Anterior cingulate cortex (tissue), 58 donors: ENCODE measurements around the gene CDHR3.
"Not testable (repeated sequence)": the region's sequence is repeated elsewhere in the genome, so short reads cannot be mapped to it uniquely, and the experiment has no call there.

Source experiments
- DNase-seq, 58 donors: peaks; one replicate each; lab custom pipeline; 2025; lab: John Stamatoyannopoulos, UW

CDHR3 gene

GRCh38 chr7:105963038-105963667, at the start of gene CDHR3:
Gene CDHR3 (plus strand): TSS chr7:105963264. CDS start chr7:105963319, 55 bp downstream.
- no peak for DNase-seq

- no peak for DNase-seq
These were observed 49.1 kb upstream of the CDHR3 start for GRCh38 chr7:105913947-105914346.

- no peak for DNase-seq
These were observed 46.5 kb upstream of the CDHR3 start for GRCh38 chr7:105916603-105917002.

- no peak for DNase-seq
These were observed 45.4 kb upstream of the CDHR3 start for GRCh38 chr7:105917659-105918058.

- DNase-seq, result no peak
These were observed 42.3 kb upstream of the CDHR3 start for GRCh38 chr7:105920766-105921165.

GRCh38 chr7:105924945-105925344, 38.1 kb upstream of the CDHR3 start:
- DNase-seq, result no peak

- DNase-seq, result no peak
These were observed 36.9 kb upstream of the CDHR3 start for GRCh38 chr7:105926131-105926530.

GRCh38 chr7:105931179-105931578, 31.9 kb upstream of the CDHR3 start:
- DNase-seq, result no peak

- peak in 35 of 58 donors; percentile 1 to 66 (median 22) for DNase-seq
These were observed 30.1 kb upstream of the CDHR3 start for GRCh38 chr7:105932835-105933477.

GRCh38 chr7:105934572-105935185, 28.4 kb upstream of the CDHR3 start:
- peak in 5 of 58 donors; percentile 1 to 13 (median 4) for DNase-seq

GRCh38 chr7:105935250-105935649, 27.8 kb upstream of the CDHR3 start:
- no peak for DNase-seq

- no peak for DNase-seq
These were observed 25.7 kb upstream of the CDHR3 start for GRCh38 chr7:105937411-105937810.

GRCh38 chr7:105940109-105940508, 23.0 kb upstream of the CDHR3 start:
- no peak for DNase-seq

- DNase-seq, result no peak
These were observed 21.5 kb upstream of the CDHR3 start for GRCh38 chr7:105941596-105941995.

GRCh38 chr7:105943486-105943885, 19.6 kb upstream of the CDHR3 start:
- no peak for DNase-seq

- no peak for DNase-seq
These were observed 17.2 kb upstream of the CDHR3 start for GRCh38 chr7:105945848-105946247.

- DNase-seq, result no peak
These were observed 11.5 kb upstream of the CDHR3 start for GRCh38 chr7:105951597-105951996.

GRCh38 chr7:105952917-105953595, 10.0 kb upstream of the CDHR3 start:
- DNase-seq, result no peak

- DNase-seq, result no peak
These were observed 8.4 kb upstream of the CDHR3 start for GRCh38 chr7:105954711-105955110.

GRCh38 chr7:105955651-105956466, 7.2 kb upstream of the CDHR3 start:
- DNase-seq, result not testable (repeated sequence)
